RPMI7951 (cell line): Measurements from ENCODE around the gene NCBP3. TPM values are rescaled to one million over a fixed set of nuclear protein-coding genes. Genes with fewer than 3 reads are reported as not detected.
A peak's percentile ranks its signal among the peaks of the same experiment; 100 is the strongest.
"Not testable (repeated sequence)": the region's sequence is repeated elsewhere in the genome, so short reads cannot be mapped to it uniquely, and the experiment has no call there.

Experiments
- DNase-seq: peaks from one replicate; pipeline ENCODE4 v3.0.0-alpha.2; 2012; ENCODE audit warnings: low read depth
- total RNA-seq: library from RNA; depleted of rRNA; stranded (reverse); fragments of >200 nt; shearing (Covaris generic); gene quantifications from 2 replicates; pipeline ENCODE4 v1.2.3, GENCODE V29; 2014

NCBP3 gene
- total RNA-seq, 1 experiment from 2014 or later: 9.7 TPM

- no peak for DNase-seq
Observed at GRCh38 chr17:3882276-3882675, 36.2 kb upstream of the NCBP3 start.

DNA sequence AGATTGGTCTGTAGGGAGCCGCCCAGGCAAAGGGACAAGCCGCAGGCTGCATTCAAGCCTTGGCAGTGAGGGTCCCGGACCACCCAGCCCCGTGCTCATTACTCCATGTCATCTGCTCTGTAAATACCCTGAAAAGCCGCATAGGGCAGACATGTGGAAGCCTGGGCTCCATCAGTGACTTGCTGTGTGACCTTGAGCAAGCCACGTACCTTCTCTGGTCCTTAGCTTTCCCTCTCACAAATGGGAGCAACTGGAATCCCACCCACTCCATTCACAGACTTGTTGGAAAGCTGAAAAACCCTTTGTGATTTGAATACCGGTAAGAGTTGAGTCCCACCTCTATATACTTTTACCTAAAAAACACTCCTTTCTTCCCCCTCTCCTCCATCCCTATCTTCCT, 34.9 kb upstream of the NCBP3 start:
- DNase-seq: no peak

GRCh38 chr17:3879591-3880417, 33.8 kb upstream of the NCBP3 start:
- DNase-seq: no peak

DNA sequence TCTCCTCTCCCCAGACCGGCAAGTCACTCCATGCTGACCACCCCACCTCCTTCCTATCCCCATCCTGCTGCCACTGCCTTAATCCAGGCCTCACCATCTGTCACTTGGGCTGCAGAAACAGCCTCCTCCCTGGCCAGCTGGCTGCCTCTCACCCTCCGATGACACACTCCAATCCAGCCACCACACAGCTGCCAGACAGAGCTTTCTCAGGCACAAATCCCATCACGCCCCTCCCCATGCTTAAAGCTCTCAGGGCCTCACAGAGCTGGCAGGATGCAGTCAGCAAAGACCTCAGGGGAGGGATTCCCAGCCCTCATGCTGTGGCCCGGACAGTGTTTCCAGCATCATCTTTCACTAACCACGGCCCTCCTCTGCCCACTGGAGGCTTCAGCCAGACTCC, 33.1 kb upstream of the NCBP3 start:
- DNase-seq: peak; percentile 63

DNA sequence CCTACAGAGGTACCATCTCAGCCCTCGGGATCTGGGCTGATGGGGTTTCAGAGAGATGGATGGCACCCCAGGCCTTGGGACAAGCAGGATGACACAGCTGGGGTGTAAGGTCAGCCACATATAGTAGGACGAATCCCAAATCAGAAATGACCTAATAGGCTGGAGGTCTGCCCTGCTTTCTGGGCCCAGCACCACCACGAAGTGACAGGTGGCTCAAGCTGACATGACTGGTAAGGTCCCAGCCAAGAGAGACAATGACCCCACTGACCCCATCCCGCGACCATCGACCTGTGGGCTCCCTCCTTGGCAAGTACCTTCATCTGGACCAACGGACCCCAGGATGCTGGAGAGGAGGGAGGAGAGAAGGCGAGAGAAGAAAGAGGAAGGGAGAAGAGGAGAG, 31.2 kb upstream of the NCBP3 start:
- no peak for DNase-seq

DNA sequence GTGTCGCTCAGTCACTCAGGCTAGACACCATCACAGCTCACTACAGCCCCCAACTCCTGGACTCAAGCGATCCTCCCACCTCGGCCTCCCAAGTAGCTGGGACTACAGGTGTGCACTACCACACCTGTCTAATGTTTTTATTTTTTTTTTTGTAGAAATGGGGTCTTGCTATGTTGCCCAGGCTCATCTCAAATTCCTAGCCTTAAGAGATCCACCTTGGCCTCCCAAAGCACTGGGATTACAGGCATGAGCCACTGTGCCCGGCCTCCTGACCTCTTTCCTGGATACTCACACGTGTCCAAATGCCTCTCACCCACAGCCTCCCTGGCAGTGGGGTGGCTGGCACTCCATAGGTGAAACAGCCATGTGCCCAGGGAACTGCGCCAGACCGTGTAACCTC, 29.3 kb upstream of the NCBP3 start:
- no peak for DNase-seq

- DNase-seq: no peak
Observed at GRCh38 chr17:3873862-3874261, 27.8 kb upstream of the NCBP3 start.

DNA sequence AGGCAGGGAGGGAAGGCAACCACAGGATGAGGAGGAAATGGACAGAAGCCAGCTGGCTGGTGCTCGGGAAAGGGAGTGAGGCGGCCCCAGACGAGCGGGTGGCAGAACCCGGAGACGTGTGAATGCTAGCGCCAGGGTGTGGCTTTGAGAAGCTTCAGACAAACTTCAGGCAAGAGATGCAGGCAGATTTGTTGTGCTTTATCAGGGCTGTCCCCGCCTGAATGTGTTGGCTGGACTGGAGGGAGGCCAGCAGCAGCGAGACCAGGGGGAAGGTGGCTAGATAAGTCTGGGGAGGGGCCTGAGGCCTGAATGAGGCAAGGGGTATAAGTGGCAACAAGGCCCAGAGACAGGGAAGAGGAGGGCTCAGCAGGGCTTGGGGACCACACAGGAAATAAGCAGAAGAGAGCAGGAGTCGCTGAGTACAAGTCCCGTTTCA, 24.8 kb upstream of the NCBP3 start:
- DNase-seq: no peak

DNA sequence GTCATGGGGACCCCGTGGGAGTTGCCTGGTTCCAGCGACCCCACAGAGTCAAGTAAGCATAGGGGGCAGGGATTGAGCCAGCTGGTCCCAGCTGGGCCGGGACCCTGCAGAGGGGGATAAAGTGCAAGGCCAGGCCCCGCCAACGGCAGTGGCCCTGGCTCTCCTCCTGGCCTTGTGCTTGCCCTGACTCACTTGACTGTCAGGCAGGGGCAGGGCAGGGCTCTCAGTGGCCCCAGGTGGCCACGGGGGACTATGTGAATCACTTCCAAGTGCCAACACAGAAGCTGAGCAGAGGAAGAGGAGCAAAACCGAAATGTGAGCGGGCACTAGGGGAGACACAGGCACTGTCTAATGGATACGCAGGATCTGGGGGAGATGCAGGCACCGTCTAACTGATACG, 21.6 kb upstream of the NCBP3 start:
- DNase-seq: no peak

- no peak for DNase-seq
Observed at GRCh38 chr17:3867106-3867505, 21.1 kb upstream of the NCBP3 start.

DNA sequence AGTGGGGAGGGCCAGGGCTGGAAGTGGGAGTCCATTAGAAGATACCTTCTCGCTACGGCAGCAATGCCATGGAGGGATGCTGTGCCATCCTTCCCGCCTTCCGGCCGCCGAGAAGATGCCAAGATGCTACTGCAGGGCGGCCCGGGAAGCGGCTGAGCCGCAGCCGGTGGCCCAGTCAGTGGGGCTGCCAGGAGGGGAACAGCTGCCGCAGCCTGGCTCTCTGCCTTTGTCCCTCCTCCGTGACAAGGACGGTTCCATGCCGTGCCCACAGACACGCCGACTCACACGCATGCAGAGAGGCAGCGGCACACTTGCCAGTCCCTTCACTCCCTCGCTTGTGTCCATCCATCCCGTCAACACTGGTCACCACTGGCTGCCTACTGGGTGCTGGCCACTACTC, 20.2 kb upstream of the NCBP3 start:
- DNase-seq: no peak

DNA sequence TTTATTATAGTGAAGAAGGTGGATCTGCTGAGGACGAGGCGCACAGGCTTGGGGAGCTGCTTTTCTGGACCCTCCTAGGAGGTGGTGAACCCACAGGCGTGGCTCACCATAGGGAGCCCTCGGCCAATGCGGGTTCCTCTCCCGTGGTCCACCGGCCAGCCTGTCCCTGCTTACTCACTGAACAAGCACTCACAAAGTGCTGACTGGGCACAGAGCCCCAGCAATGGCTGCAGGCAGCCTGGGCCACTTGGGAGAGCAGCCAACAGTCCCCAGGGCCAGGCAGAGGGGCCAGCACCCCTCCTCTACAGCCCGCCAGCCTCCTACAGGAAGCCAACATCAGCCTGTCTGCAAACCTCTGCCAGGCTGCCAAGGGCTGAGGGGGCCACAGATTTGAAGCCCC, 19.1 kb upstream of the NCBP3 start:
- peak; percentile 48 for DNase-seq

GRCh38 chr17:3864534-3864933, 18.5 kb upstream of the NCBP3 start:
- no peak for DNase-seq

DNA sequence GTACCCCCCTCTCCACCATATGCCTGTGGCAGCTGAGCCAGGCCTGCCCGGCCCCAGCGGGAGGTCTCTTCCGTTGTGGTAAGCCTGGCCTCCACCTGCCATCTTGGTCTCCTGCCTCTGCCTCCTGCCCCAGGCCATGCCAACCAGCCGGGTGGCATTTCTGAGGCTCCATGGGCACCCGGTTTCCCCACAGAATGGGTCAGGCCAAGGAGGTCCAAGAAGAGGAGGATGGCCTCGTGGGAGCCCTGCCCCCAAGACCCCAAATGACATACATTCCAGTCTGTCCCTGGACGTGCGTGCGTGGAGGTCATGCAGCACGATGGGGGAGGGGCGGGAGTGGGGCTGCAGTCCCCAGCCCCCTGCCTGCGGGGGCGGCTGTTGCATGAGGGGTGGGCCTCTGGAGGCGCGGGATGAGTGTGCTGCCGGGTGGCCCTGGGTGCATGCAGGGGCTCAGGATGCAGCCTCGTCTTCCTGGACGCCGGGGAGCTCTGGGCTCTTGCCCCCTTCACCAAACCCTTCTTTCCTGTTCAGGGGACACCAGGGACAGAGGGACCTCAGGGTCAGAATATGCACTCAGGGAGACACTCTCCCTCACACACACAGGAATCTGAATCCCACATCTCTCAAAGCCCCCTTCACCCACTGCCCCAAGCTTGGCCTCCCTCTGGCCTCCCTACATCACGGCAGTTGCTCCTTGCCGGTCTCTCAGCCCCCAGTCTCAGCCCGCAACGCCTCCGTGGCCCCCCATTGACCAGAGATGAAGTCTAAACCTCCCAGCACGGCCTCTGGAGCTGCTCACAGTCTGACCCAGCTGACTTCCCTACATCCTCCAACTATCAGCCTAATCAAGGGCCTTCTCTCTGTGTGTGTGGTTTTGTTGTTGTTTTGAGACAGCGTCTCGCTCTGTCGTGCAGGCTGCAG, 16.0 kb upstream of the NCBP3 start:
- DNase-seq: no peak

- DNase-seq: no peak
Observed at GRCh38 chr17:3860939-3861700, 15.1 kb upstream of the NCBP3 start.

GRCh38 chr17:3859940-3860339, 13.9 kb upstream of the NCBP3 start:
- no peak for DNase-seq

GRCh38 chr17:3857261-3858105, 11.4 kb upstream of the NCBP3 start:
- DNase-seq: no peak

GRCh38 chr17:3854204-3854603, 8.2 kb upstream of the NCBP3 start:
- not testable (repeated sequence) for DNase-seq

- no peak for DNase-seq
Observed at GRCh38 chr17:3852561-3852960, 6.5 kb upstream of the NCBP3 start.

DNA sequence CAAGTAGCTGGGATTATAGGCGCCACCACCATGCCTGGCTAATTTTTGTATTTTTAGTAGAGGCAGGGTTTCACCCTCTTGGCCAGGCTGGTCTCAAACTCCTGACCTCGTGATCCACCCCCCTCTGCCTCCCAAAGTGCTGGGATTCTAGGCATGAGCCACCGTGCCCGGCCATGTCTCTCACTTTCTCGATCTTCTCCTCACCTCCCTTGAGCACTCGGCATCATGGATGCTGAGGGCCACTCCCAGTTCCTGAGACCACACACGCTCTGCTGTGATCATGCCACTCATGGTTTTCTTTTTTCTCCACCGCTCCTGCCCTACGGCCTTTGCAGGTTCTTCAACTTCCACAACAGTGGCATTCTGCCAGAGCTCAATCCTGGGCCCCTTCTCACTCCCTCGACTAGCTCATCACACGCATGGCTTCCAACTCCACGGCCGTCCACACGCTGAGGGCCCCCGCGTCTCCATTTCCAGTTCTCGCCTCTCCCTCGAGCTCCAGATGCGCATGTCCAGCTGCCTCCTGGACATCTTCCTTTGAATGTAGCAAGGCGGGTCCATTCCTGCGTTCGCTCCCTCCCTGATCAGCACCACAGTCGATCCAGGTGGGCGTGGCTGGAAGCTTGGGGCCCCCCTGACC, 5.5 kb upstream of the NCBP3 start:
- no peak for DNase-seq
